Endothelial cell (in vitro differentiated cells): Measurements from ENCODE around the gene PUS1. TPM values are rescaled to one million over a fixed set of nuclear protein-coding genes. Genes with fewer than 3 reads are reported as not detected.

ENCODE experiments used
- DNase-seq: peaks from one replicate; pipeline ENCODE4 v3.0.0; 2021; ENCODE audit warnings: low spot score
- H3K27ac Mint-ChIP-seq: one replicate; pipeline ENCODE4 v1.8.0; 2021; ENCODE audit warnings: mixed read lengths, inconsistent platforms; ENCODE audit not compliant: unreplicated experiment
- H3K27me3 Mint-ChIP-seq: one replicate; pipeline ENCODE4 v1.8.0; 2021; ENCODE audit warnings: mild to moderate bottlenecking, moderate library complexity, mixed read lengths, inconsistent platforms; ENCODE audit not compliant: unreplicated experiment
- H3K36me3 Mint-ChIP-seq: one replicate; pipeline ENCODE4 v1.8.0; 2021; ENCODE audit warnings: mild to moderate bottlenecking, low read depth, mixed read lengths, inconsistent platforms; ENCODE audit not compliant: unreplicated experiment
- H3K4me1 Mint-ChIP-seq: one replicate; pipeline ENCODE4 v1.8.0; 2021; ENCODE audit warnings: mild to moderate bottlenecking, mixed read lengths, inconsistent platforms; ENCODE audit not compliant: unreplicated experiment
- H3K4me3 Mint-ChIP-seq: one replicate; pipeline ENCODE4 v1.8.0; 2021; ENCODE audit warnings: mild to moderate bottlenecking, mixed read lengths, inconsistent platforms; ENCODE audit not compliant: unreplicated experiment
- H3K9me3 Mint-ChIP-seq: one replicate; pipeline ENCODE4 v1.8.0; 2021; ENCODE audit warnings: mixed read lengths, inconsistent platforms; ENCODE audit not compliant: unreplicated experiment
- total RNA-seq: library from RNA; stranded (reverse); fragmentation: NEBNext Ultra II Directional; extraction: Animal tissue kit (Norgen Biotek cat#: 25700); gene quantifications from one replicate; pipeline ENCODE4 v1.2.1, GENCODE V29; 2021; ENCODE audit not compliant: unreplicated experiment
- TF ChIP-seq, protein P1 (sequence below): fragments of 200-600 bp; sonication (generic); IDR thresholded peaks from one replicate; pipeline ENCODE4 v1.5.0; 2021; ENCODE audit warnings: antibody characterized with exemption; ENCODE audit not compliant: unreplicated experiment

PUS1 gene
- total RNA-seq, 1 donor from 2014 or later: 25.8 TPM

DNA sequence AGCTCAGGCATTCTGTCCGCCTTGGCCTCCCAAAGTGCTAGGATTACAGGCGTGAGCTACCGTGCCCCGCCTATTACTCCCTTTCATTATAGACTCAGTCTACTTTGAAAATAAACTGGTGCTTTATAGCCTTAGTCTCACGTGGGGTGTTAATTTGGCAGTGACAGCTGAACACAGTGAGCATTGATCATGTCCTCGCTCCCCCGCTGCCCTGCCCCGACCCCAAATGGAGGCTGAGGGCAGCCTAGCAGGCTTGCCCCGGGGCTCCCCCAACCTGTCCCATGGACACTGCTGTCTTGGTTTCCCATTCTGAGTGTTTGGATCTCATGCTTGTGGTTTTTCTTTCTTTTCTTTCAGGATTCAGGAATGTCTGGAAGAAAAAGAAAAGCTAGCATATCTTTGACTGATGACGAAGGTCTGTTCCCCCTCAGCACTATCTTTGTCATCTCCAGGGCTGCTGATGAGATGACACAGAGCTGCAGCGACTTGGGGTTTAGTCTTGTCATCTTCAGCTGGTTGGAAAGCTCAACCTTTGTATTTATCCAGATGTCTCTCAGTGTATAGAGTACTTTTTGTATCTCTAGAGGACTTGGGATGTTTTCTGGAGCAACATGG, 62.8 kb downstream of the PUS1 start:
- Mint-ChIP-seq H3K4me3 (no peak overlapping the region), H3K27me3 (no peaks in the 10 kb centered on the region), H3K36me3 (peaks cover 50% of the 10 kb centered on the region), H3K9me3 (no peaks in the 10 kb centered on the region), H3K4me1 (peaks cover 5% of the 10 kb centered on the region), H3K27ac (no peak overlapping the region)
- TF ChIP-seq, protein P1, sequence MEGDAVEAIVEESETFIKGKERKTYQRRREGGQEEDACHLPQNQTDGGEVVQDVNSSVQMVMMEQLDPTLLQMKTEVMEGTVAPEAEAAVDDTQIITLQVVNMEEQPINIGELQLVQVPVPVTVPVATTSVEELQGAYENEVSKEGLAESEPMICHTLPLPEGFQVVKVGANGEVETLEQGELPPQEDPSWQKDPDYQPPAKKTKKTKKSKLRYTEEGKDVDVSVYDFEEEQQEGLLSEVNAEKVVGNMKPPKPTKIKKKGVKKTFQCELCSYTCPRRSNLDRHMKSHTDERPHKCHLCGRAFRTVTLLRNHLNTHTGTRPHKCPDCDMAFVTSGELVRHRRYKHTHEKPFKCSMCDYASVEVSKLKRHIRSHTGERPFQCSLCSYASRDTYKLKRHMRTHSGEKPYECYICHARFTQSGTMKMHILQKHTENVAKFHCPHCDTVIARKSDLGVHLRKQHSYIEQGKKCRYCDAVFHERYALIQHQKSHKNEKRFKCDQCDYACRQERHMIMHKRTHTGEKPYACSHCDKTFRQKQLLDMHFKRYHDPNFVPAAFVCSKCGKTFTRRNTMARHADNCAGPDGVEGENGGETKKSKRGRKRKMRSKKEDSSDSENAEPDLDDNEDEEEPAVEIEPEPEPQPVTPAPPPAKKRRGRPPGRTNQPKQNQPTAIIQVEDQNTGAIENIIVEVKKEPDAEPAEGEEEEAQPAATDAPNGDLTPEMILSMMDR: no peak
- no peak for DNase-seq

DNA sequence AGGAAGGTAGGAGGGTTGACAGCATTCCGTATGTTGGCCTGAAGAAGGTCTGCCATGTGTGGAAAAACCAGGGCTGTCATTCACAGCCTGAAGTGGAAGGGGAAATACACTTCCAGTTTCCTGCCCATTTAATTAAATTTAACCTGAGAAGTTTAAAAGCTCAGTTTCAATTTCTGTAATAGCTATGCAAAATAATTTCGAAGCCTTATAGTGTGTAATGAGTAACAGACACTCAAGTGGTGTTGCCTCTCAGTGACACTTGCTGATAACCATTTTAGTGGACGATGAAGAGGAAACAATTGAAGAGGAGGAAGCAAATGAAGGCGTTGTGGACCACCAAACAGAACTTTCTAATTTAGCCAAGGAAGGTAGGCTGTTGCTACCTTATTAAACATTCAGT, 65.5 kb downstream of the PUS1 start:
- H3K36me3 Mint-ChIP-seq: peaks cover 37% of the 10 kb centered on the region
- H3K27me3 Mint-ChIP-seq: no peaks in the 10 kb centered on the region
- no peak for DNase-seq
- H3K4me3 Mint-ChIP-seq: no peak overlapping the region
- H3K27ac Mint-ChIP-seq: no peak overlapping the region
- TF ChIP-seq, protein P1: no peak
- no peaks in the 10 kb centered on the region for H3K9me3 Mint-ChIP-seq
- H3K4me1 Mint-ChIP-seq: peaks cover 5% of the 10 kb centered on the region

Other genes starting within 250 kb of the PUS1 start
- 56.3 TPM for gene SFSWAP, start 218.2 kb upstream of the PUS1 start, total RNA-seq
- gene MMP17, start 100.9 kb upstream of the PUS1 start, total RNA-seq: 6.3 TPM
- 53.7 TPM for gene ULK1, start 34.7 kb upstream of the PUS1 start, total RNA-seq
- gene EP400, start 20.7 kb downstream of the PUS1 start, total RNA-seq: 66.2 TPM
- gene DDX51, start 215.0 kb downstream of the PUS1 start, total RNA-seq: 16.1 TPM
- 18.2 TPM for gene NOC4L, start 215.2 kb downstream of the PUS1 start, total RNA-seq